GM12875 (cell line): ENCODE measurements around the gene FOXJ2.
"Not testable (repeated sequence)": the region's sequence is repeated elsewhere in the genome, so short reads cannot be mapped to it uniquely, and the experiment has no call there.

Experiments
- H3K4me3 ChIP-seq: one replicate; pipeline ENCODE4 v1.5.1; 2011; ENCODE audit warnings: low read depth, low read length, control low read depth
- CTCF ChIP-seq: IDR thresholded peaks from 2 replicates; pipeline ENCODE4 v1.5.1; 2011; ENCODE audit warnings: low read depth, mild to moderate bottlenecking, control low read depth, inconsistent platforms, low read length, moderate library complexity, borderline replicate concordance; ENCODE audit not compliant: insufficient read depth

The FOXJ2 gene

GRCh38 chr12:8018666-8019581, 13.6 kb upstream of the FOXJ2 start:
- no peak overlapping the region for H3K4me3 ChIP-seq
- TF ChIP-seq CTCF: no peak

- H3K4me3 ChIP-seq: peak overlapping the region; percentile 74
- TF ChIP-seq CTCF: no peak
Measured at GRCh38 chr12:8026291-8026900, 6.1 kb upstream of the FOXJ2 start.

- TF ChIP-seq CTCF: no peak
- no peak overlapping the region for H3K4me3 ChIP-seq
Measured at GRCh38 chr12:8027856-8028255, 4.7 kb upstream of the FOXJ2 start.

- TF ChIP-seq CTCF: no peak
- H3K4me3 ChIP-seq: no peak overlapping the region
Measured at GRCh38 chr12:8028267-8028666, 4.2 kb upstream of the FOXJ2 start.

GRCh38 chr12:8030189-8030588, 2.3 kb upstream of the FOXJ2 start:
- H3K4me3 ChIP-seq: no peak overlapping the region
- TF ChIP-seq CTCF: no peak

- H3K4me3 ChIP-seq: not testable (repeated sequence)
Measured at GRCh38 chr12:8031017-8031416, 1.5 kb upstream of the FOXJ2 start.

- TF ChIP-seq CTCF: no peak
- H3K4me3 ChIP-seq: no peak overlapping the region
Measured at GRCh38 chr12:8031872-8032241, 659 bp upstream of the FOXJ2 start.
